Measurements from ENCODE around the gene WDR45B. TPM values are rescaled to one million over a fixed set of nuclear protein-coding genes. Genes with fewer than 3 reads are reported as not detected.

WDR45B gene
- total and polyA plus RNA-seq, 2 experiments from 2014 or later, result 82.6 to 112 TPM

DNA sequence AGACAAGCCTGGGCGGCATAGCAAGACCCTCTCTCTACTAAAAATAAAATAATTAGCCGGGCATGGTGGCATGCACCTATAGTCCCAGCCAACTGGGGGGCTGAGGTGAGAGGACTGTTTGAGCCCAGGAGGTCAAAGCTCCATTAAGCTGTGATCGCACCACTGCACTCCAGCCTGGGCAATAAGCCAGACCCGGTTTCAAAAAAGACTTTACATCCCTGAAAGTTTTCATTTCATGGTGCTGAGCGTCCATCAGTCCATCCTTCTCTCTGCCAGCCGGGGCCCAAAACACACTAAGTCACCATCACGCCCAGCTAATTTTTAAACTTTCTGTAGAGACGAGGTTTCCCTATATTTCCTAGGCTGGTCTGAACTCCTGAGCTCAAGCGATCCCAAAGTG lies 39.6 kb upstream of the WDR45B start:
- no peak overlapping the region for H2AFZ ChIP-seq
- peaks cover 6% of the 10 kb centered on the region for H3K4me1 ChIP-seq (ENCODE audit: insufficient read depth)
- no peaks in the 10 kb centered on the region for H3K9me3 ChIP-seq (ENCODE audit: low read depth)
- peaks cover 4% of the 10 kb centered on the region for H3K79me2 ChIP-seq
- 96% methylated on average over 9 of the region's 9 CpGs for WGBS (ENCODE audit: low lambda C conversion rate, missing lambda C conversion rate)
- H3K4me2 ChIP-seq, result no peak overlapping the region
- no peaks in the 10 kb centered on the region for H3K9me2 ChIP-seq (replicated peaks; ENCODE audit: insufficient read depth)
- no peaks in the 10 kb centered on the region for H3K27me3 ChIP-seq
- H3K27ac ChIP-seq, result no peak overlapping the region
- TF ChIP-seq EZH2 (IDR thresholded peaks at IDR 0.05; ENCODE audit: borderline replicate concordance) (no peak), CTCF (IDR thresholded peaks at IDR 0.05; ENCODE audit: poor library complexity) (no peak), EZH2phosphoT487 (IDR thresholded peaks at IDR 0.05; ENCODE audit: low read depth, severe bottlenecking, unreplicated experiment) (no peak)
- H4K20me1 ChIP-seq (ENCODE audit: insufficient read depth, poor library complexity, severe bottlenecking), result no peaks in the 10 kb centered on the region
- no peak overlapping the region for H3K4me3 ChIP-seq
- H3K36me3 ChIP-seq (replicated peaks; ENCODE audit: insufficient read depth, low read depth), result no peaks in the 10 kb centered on the region
- DNase-seq (ENCODE audit: low spot score), result no peak

DNA sequence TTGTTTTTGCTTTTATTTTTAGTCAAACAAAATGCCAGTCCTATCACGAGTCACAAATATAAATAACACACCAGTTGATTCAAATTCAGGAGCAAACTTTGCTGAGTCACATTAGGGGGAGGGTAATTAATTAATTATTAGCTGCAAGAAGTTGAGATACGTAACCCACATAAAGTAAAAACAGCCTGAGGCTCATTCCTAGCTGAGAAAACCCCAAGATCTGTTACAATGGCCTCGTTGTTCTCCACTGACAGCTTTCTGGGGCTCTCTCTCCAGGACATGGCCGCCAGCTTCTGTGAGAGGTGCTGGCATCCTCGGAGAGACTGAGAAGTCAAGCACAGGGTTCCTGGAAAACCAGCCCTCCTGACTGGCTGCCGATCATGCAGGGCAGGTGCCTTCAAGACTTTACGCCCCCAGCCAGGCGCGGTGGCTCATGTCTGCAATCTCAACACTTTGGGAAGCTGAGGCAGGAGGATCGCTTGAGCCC lies 39.2 kb upstream of the WDR45B start:
- no peak overlapping the region for H3K4me3 ChIP-seq
- WGBS (ENCODE audit: low lambda C conversion rate, missing lambda C conversion rate), result 86% methylated on average over 10 of the region's 10 CpGs
- H3K27ac ChIP-seq, result no peak overlapping the region
- no peaks in the 10 kb centered on the region for H4K20me1 ChIP-seq (ENCODE audit: insufficient read depth, poor library complexity, severe bottlenecking)
- H3K4me1 ChIP-seq (ENCODE audit: insufficient read depth), result peaks cover 6% of the 10 kb centered on the region
- H3K9me2 ChIP-seq (replicated peaks; ENCODE audit: insufficient read depth), result no peaks in the 10 kb centered on the region
- H3K27me3 ChIP-seq, result no peaks in the 10 kb centered on the region
- no peak overlapping the region for H2AFZ ChIP-seq
- no peak for DNase-seq (ENCODE audit: low spot score)
- peaks cover 1% of the 10 kb centered on the region for H3K79me2 ChIP-seq
- no peak overlapping the region for H3K4me2 ChIP-seq
- H3K9me3 ChIP-seq (ENCODE audit: low read depth), result no peaks in the 10 kb centered on the region
- TF ChIP-seq EZH2phosphoT487 (IDR thresholded peaks at IDR 0.05; ENCODE audit: low read depth, severe bottlenecking, unreplicated experiment) (no peak), EZH2 (IDR thresholded peaks at IDR 0.05; ENCODE audit: borderline replicate concordance) (no peak), CTCF (IDR thresholded peaks at IDR 0.05; ENCODE audit: poor library complexity) (no peak)
- H3K36me3 ChIP-seq (replicated peaks; ENCODE audit: insufficient read depth, low read depth), result no peaks in the 10 kb centered on the region

DNA sequence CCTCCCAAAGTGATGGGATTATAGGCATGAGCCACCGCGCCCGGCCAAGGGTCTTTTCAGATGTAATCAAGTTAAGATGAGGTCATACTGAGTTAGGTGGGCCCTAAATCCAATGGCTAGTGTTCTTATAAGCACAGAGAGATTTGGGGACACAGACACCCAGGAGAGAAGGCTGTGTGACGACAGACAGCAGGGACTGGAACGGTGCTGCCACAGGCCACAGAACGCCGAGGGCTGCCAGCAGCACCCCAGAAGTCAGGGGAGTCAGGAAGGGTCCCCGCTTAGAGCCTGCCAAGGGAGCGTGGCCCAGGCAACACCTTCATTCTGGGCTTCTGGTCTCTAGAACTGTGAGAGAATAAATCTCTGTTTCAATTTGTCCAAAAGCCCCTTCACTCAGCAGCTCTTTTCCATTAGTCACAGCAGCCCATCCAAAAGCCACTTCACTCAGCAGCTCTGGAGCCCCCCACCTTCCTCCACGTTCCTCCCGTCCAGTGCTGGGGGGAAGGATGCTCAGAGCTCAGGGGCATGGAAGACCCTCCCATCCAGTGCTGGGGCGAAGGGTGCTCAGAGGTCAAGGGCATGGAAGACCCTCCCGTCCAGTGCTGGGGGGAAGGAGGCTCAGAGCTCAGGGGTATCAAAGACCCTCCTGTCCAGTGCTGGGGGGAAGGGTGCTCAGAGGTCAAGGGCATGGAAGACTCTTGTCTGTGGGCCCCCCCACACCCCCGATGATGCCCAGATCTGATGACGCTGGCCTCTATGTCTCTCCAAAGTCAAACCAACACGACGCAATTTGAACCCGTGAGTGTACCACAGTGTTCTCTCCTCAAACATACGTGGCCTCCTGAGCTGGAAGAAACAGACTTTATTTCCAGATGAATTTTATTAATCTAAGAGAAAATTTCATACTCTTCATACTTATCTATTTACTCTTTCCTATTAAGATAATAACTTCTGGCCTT lies 38.4 kb upstream of the WDR45B start:
- H3K4me2 ChIP-seq, result no peak overlapping the region
- no peak overlapping the region for H3K4me3 ChIP-seq
- no peak for TF ChIP-seq EZH2 (IDR thresholded peaks at IDR 0.05; ENCODE audit: borderline replicate concordance)
- no peak for TF ChIP-seq CTCF (IDR thresholded peaks at IDR 0.05; ENCODE audit: poor library complexity)
- no peak for TF ChIP-seq EZH2phosphoT487 (IDR thresholded peaks at IDR 0.05; ENCODE audit: low read depth, severe bottlenecking, unreplicated experiment)
- 96% methylated on average over 19 of the region's 19 CpGs for WGBS (ENCODE audit: low lambda C conversion rate, missing lambda C conversion rate)
- no peaks in the 10 kb centered on the region for H4K20me1 ChIP-seq (ENCODE audit: insufficient read depth, poor library complexity, severe bottlenecking)
- H3K36me3 ChIP-seq (replicated peaks; ENCODE audit: insufficient read depth, low read depth), result no peaks in the 10 kb centered on the region
- no peak overlapping the region for H2AFZ ChIP-seq
- no peaks in the 10 kb centered on the region for H3K9me2 ChIP-seq (replicated peaks; ENCODE audit: insufficient read depth)
- no peak for DNase-seq (ENCODE audit: low spot score)
- H3K27ac ChIP-seq, result no peak overlapping the region
- H3K4me1 ChIP-seq (ENCODE audit: insufficient read depth), result peaks cover 6% of the 10 kb centered on the region
- H3K27me3 ChIP-seq, result no peaks in the 10 kb centered on the region
- H3K9me3 ChIP-seq (ENCODE audit: low read depth), result no peaks in the 10 kb centered on the region
- no peaks in the 10 kb centered on the region for H3K79me2 ChIP-seq

Measured in hepatocyte (in vitro differentiated cells).